Activated T-cell treated with anti-CD3 and anti-CD28 coated beads for 24 hours (primary cell): ENCODE measurements around the gene TTC27.

ENCODE experiments used
- DNase-seq: peaks from one replicate; pipeline ENCODE4 v3.0.0-alpha.2; 2020; ENCODE audit warnings: low read depth

The TTC27 gene

DNA sequence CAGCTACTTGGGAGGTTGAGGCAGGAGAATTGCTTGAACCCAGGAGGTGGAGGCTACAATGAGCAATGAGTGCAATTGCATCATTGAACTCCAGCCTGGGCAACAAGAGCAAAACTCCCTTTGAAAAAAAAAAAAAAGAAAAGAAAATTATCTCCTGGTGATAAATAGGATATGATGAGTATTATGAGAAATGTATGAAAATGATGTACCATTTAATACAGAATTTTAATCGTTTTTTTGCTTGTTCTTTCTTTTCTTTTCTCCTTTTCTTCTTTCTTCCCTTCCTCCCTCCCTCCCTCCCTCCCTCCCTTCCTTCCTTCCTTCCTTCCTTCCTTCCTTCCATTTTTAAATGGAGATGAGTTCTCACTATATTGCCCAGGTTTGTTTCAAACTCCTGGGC is 40.4 kb downstream of the TTC27 start:
- DNase-seq = no peak

DNA sequence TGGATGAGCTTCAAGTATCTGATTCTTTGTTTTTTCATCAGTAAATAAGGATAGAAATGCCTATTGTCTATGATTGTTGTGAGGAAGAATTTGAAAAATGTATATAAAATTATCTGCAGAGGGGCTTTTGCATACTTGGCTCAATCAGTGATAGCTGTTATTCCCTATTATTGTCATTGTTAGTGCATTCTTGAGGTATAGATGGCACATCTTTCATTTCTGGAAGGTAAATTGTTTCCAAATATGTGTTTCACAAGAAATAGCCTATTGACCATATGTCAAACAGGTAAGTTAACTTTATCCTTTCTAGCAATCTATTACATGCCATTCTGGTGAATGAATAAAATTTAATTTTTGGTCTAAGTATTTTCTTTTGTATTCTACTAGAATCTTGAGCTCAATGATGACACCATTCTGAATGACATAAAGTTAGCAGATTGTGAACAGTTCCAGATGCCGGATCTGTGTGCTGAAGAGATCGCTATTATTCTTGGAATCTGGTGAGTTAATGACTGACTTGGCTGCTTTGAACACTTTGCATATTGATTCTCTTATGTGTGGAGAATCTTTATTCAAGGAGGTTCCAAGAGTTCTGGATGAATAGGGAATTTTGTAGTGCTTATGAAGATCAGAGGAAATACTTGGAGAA is 44.2 kb downstream of the TTC27 start:
- no peak for DNase-seq

DNA sequence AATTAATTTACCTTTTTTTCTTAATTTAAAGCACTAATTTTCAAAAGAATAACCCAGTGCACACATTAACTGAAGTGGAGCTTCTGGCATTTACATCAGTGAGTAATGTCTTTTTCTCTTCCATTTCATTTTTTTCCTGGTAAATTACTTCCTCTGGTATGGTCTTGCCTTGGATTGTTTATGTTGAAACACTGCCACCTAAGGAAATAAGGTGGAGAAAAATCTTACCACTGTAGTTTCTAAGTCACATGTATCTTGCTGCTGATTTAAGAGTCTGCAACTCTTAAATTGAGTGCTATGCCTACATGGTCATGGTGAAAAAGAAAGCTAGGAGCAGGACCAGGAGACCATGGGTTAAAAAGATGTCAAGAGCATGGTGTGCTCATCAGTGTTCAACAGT is 51.0 kb downstream of the TTC27 start:
- DNase-seq = no peak

DNA sequence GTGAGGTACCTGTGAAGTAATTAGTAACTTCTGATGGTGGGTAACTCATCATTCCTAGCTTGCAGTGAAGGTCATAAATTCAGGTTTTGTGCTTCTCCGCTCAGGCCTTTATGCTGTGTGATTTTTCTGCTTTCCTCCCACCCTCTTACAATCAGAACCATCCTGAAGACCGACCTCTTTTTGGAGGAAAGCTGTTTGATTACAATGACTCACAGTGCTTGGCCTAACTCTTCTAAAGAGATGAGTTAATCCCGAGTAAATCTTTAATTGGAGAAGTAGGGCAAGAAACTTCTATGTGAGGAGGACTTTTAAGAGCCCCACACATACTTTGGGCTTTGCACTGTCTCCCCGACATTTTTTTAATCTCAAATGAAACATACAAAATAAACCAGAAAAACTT is 53.1 kb downstream of the TTC27 start:
- DNase-seq = no peak

DNA sequence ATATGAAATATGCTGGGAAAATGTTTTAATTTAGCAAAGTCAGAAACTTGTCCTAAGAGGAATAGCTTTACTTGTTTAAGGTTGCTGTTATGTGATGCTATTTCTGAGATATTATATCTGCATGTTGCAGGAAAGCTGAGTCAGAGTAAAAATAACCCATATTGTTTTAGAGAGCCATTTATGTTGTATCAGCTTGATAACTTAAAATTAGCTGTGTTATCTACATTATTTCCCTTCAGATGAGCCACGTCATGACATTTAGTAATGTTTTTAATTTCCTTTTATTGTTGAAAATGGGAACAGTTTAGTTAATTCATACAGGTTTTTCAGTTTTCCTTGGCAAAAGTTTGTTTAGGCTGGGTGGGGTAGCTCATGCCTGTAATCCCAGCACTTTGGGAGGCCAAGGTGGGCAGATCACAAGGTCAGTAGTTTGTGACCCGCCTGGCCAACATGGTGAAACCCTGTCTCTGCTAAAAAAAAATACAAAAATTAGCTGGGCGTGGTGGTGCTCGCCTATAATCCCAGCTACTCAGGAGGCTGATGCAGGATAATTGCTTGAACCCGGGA is 55.8 kb downstream of the TTC27 start:
- DNase-seq = no peak

DNA sequence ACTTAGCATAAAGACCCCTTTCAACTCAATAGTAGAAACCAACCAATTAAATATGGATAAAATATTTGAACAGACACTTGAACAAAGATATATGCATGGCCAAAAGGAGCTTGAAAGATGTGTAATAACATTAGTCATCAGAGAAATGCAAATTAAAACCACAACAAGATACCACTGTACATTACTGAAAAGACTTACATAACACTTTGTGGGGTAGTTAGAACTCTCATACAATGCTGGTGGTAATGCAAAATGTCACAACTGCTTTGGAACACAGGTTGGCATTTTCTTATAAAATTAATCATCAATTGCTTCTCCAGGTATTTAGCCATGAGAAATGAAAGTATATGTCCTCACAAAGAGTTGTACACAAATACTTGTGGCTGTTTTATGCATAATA is 60.7 kb downstream of the TTC27 start:
- DNase-seq = no peak

DNA sequence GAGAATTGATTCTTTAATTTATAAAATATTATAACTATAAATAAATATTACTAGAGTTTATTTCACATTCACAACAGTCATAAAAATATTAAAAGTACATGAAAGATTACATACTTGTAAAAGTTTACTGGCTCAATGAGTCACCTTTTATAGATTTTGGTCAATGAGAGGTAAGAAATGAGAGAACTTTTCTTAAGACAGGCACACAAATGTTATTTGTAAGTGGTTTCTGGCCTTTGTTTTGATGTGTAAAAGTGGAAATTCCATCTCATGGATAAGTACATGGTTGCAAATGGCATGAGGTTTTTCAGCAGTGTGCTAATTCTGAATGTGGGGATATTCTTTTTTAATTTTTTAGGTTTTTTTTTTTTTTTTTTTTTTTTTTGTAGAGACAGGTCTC is 63.8 kb downstream of the TTC27 start:
- DNase-seq = no peak

DNA sequence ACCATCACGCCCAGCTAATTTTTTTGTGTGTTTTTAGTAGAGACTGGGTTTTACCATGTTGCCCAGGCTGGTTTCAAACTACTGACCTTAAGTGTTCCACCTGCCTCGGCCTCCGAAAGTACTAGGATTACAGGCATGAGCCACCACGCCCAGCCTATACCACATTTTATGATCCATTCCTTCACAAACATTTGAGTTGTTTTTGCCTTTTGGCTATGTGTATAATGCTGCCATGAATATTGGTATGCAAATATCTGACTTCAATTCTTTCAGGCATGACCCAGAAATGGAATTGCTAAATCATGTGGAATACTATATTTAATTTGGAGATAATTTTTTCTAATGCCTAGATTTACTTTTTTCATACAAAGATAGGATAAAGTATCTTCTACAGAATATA is 68.6 kb downstream of the TTC27 start:
- DNase-seq = no peak

DNA sequence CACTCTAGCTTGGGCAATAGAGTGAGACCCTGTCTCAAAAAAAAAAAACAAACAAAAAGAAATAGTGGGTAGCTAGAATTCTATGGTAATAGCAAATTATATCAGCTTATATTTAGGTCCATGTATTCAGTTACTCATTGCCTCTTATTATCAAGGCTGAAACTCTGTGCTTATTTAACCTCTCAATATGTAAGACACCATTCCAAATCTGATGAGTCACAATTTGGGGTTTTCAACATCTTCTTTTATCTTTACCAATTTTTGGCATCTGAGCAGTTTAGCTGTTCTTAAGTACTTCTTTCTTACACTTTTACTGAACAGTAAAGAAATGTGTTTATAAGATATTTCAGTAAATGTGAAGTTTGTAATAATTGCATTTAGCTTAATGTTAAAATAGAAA is 69.3 kb downstream of the TTC27 start:
- DNase-seq = no peak

DNA sequence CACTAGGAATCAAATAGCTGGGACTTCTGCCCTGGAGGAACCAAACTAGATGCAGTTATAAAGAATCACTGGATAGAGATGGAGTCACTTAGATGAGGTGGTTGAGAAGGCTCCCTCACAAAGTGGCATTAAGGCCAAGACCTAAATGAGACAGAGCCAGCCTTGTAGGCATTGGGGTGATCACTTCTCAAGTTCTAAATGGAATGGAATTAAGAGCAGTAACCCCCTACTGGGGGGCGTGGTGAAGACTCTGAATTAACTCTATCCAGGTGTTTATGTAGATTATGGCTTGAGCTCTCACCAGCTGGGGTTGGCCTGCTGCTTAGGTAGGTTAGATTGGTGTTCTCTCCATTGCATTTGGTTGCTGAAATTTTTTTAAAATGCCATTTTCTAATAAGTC is 71.3 kb downstream of the TTC27 start:
- DNase-seq = no peak

DNA sequence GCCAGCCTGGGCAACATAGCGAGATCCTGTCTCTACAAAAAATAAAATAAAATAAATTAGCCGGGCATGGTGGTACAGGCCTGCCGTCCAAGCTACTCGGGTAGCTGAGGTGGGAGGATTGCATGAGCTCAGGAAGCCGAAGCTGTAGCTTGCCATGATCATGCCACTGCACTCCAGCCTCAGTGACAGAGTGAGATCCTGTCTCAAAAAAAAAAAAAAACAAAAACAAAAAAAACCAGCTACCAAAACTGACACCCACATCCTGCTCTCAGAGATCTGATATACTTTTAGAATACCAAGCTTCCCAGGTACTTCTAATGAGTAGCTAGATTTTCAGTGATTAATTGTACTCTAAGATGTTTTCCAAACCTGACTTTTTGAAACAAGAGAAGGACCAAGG is 74.0 kb downstream of the TTC27 start:
- no peak for DNase-seq

DNA sequence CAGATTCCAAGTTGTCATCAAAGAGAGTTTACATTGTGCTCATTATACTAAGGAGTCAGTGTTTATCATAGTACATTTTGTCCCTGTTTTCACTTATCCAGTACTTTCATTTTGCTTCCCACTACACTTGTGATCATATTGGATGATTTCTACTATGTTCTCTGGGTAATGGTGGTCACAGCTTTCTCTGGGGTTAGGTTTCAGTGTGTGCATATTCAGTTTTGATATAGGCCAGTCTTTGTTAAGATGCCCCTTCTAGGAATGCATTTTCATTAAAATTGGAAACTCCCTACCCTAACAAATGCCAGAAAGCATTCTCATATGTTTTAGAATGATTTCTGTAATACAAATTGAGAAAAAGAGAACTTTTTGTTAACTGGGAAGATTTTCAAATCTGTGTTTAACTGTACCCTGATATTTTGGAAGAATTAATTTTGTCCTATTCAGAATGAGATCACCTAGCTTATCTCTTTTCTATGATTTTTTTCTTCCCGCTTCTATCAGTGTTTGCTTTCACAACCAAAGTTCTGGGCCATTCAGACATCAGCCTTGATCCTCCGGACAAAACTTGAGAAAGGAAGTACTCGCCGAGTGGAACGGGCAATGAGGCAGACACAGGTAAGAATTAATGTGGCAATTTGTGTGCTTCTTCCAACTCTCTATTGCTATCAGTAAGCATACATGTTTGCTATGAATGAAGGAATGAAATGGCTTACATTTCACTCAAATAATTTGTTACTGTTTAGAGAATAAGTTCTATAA is 74.6 kb downstream of the TTC27 start:
- no peak for DNase-seq

DNA sequence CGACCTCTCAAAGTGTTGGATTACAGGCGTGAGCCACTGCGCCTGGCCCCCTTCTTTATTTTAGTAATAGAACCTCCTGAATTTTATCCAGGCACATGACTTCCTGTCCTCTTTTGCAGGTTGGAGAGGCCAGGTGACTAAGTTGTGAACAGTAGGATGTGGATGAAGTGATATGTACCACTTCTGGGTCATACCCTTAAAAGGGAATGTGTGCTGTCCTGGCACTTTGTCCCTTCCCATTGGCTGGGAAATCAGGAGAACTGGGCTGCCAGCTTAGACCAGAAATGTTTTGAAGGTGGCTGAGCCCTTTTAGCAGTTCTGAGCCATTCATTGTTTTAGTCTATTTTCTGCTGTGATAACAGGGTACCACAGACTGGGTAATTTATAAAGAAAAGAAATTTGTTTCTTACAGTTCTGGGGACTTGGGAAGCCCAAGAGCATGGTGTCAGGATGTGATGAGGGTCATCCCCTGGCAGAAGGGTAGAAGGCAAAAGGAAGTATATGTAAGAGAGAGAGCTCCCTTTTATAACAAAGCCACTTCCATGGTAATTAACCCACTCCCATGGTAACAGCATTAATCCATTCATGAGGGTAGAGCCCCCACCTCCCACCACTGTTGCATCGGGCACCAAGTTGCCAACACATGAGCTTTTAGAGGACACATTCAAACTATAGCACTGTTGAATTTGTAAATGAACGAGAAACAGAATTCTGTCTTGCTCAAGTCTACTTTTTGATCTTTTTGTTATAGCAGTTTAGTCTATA is 79.1 kb downstream of the TTC27 start:
- no peak for DNase-seq

DNA sequence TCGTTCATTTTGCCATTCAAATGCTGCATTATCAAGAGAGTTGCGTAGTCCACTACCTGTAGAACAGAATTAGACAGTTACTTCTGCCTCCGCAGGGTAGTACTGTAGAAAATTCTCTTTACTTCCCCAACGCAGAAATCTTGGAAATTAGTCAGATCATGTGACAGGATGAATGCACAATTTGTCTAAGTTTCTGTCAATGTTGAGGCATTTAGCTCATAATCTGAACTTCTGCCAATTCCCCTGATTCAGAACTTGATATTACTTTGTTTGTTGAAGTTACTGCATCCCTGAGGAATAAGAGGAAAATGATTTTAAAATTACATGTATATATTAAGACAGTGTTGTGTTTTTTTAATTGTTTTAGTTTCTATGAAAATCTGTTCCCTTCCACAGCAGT is 83.4 kb downstream of the TTC27 start:
- no peak for DNase-seq

DNA sequence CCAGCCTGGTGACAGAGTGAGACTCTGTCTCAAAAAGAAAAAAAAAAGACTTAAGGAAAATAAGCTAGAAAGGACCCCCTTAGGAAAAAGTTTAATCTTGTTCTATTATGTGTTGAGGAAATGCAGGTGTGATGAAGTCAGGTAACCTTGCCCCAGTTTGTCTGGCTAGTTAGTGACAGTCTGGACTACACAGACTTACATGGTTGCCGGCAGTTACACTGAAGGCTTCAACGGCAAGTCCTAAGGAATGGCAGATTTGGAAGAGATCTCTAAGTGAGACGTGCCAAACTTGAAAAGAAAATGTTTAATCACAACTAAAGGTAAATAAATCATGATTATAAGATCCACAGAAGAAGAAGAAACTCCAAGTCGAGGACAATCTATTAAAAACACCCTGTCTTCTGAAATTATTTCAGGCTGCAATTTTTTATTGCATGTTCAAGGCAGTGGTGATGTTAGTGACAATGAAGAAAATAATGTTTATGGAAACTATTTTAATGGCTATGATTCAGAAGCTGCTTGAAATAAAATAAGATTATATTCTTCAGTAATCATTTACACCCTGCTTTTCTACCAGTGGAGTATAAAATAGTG is 84.2 kb downstream of the TTC27 start:
- DNase-seq = no peak

DNA sequence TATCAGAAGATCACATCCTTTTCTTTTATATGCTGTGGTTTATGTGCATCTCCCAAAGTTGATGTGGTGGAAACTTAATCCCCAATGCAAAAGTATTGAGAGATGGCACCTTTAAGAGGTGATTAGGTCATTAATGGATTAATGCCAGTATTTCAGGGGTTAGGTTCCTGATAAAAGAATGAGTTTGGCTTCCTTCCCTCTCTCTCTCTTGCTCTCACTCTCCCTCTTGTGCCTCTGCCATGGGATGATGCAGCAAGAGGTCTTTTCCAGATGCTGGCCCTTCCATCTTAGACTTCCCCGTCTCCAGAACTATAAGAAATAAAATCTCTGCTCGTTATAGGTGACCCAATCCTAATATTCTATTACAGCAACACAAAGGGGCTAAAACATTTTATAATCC is 85.0 kb downstream of the TTC27 start:
- no peak for DNase-seq

DNA sequence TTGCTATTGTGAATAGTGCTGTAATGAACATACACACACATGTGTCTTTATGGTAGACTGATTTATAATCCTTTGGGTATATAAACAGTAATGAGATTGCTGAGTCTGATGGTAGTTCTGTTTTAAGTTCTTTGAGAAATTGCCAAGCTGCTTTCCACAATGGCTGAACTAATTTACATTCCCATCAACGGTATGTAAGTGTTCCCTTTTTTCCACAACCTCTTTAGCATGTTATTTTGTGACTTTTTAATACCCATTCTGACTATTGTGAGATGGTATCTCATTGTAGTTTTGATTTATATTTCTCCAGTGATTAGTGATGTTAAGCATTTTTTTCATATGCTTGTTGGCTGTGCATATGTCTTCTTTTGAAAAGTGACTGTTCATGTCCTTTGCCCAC is 86.7 kb downstream of the TTC27 start:
- DNase-seq = no peak

DNA sequence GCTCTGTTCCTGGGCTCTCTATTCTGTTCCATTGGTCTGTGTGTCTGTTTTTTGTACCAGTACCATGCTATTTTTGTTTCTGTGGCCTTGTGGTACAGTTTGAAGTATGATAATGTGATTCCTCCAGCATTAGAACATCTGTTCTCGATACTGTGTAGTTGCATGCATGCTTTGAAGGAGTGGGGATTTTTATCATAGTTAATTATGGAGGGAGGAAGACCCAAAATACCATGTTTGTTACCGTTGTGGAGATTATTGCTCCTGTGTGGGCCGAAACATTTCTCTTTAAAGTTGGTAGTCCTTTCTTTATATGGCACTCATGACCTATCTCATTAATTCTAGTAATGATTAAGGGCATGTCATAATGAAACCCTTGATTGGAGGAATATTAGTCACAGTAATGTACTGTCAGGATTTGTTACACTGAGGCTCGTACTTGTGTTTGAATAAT is 87.6 kb downstream of the TTC27 start:
- no peak for DNase-seq

DNA sequence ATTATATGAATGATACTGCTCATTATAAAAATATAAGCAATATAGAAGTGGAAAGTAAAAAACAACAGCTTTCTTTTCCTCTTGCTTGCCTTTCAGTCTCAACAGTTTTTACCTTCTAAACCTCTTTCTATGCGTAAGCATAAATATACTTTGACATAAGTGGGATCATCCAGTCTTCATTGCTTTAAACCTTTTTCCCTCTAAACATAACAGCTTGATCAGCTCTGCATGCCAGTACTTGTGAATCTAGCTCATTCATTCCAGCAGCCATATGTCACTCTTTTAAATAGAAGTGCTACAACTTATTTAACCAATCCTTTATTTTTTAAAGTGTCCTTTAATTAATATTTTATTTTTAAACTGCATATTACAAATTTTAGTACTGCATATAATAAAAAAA is 88.1 kb downstream of the TTC27 start:
- DNase-seq = no peak

DNA sequence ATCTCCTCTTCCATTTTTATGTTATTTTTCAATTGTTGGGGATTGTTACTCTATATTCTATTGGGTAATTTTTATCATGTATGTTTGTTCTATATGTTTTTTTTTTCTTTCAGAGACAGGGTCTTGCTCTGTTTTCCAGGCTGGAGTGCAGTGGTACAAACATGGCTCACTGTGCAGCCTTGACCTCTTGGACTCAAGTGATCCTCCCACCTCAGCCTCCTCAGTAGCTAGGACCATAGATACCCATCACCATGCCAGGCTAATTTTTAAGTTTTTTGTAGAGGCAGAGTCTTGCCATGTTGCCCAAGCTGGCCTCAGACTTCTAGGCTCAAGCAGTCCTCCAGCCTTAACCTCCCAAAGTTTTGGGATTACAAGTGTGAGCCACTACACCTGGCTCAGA is 88.7 kb downstream of the TTC27 start:
- DNase-seq = no peak

DNA sequence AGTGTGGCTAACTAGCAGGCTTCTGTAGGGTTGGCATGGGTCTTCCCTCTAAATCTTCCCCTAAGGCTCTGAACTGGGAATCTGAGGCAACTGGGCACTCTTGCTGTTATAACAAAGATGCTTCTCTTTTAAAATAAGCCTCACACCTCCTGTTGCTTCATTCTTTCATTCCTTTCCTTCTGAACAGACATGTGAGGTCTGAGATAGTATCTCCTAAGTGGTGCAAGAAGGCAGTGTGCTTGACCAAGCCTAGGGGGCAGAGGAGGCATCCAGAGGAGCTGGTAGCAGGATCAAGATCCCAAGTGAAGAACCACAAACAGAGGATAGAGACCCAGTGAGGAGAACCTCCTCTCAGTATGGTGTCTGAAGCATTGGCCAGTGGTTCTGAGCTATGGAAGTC is 90.9 kb downstream of the TTC27 start:
- DNase-seq = no peak

DNA sequence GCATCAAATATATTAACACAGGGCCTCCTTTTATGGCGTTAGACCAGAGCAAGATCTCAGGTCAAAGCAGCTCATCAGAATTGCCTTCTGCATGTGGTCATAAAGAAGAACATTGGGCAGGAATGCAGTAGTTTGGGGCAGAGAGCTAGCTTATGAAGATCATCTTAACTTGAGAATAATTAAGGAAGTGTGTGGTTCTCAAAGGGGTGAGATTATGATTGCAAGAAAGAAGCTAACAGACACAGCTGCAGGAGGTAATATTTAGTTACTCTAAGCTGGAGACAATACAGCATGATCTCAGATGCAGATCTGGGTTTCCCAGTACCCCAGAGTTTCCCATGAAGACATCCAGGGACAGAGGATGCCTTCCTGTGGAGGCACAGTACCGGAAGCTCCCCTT is 91.6 kb downstream of the TTC27 start:
- DNase-seq = no peak
